Measurements from ENCODE around the gene ACER1. TPM values are rescaled to one million over a fixed set of nuclear protein-coding genes. Genes with fewer than 3 reads are reported as not detected.
"Not testable (repeated sequence)": the region's sequence is repeated elsewhere in the genome, so short reads cannot be mapped to it uniquely, and the experiment has no call there.

ACER1 gene
- total RNA-seq (2014; rRNA removed) = not detected in 2 replicates
- polyA plus RNA-seq (2012) = 0.04 TPM

GRCh38 chr19:6333439-6333838 is at the start of gene ACER1:
Gene ACER1 (minus strand): TSS chr19:6333612. CDS start chr19:6333551, 61 bp downstream.
- DNase-seq (ENCODE audit: low read depth) = no peak

- no peak for DNase-seq (ENCODE audit: low read depth)
Measured at GRCh38 chr19:6383188-6383587, 49.8 kb upstream of the ACER1 start.

GRCh38 chr19:6381030-6381750 is 47.8 kb upstream of the ACER1 start:
- DNase-seq (ENCODE audit: low read depth) = no peak

- DNase-seq (ENCODE audit: low read depth) = no peak
Measured at GRCh38 chr19:6379744-6380143, 46.3 kb upstream of the ACER1 start.

GRCh38 chr19:6378486-6378885 is 45.1 kb upstream of the ACER1 start:
- DNase-seq (ENCODE audit: low read depth) = no peak

- no peak for DNase-seq (ENCODE audit: low read depth)
Measured at GRCh38 chr19:6378041-6378440, 44.6 kb upstream of the ACER1 start.

GRCh38 chr19:6376512-6377190 is 43.2 kb upstream of the ACER1 start:
- DNase-seq (ENCODE audit: low read depth) = peak; percentile 18

- DNase-seq (ENCODE audit: low read depth) = no peak
Measured at GRCh38 chr19:6375411-6376010, 42.1 kb upstream of the ACER1 start, which contains the start of gene PSPN. Gene PSPN (minus strand): TSS chr19:6375933. CDS start chr19:6375849, 84 bp downstream.

- DNase-seq (ENCODE audit: low read depth) = no peak
Measured at GRCh38 chr19:6374711-6375410, 41.4 kb upstream of the ACER1 start.

- no peak for DNase-seq (ENCODE audit: low read depth)
Measured at GRCh38 chr19:6374161-6374709, 40.8 kb upstream of the ACER1 start.

- no peak for DNase-seq (ENCODE audit: low read depth)
Measured at GRCh38 chr19:6373813-6374108, 40.3 kb upstream of the ACER1 start.

- DNase-seq (ENCODE audit: low read depth) = peak; percentile 95
Measured at GRCh38 chr19:6373096-6373812, 39.8 kb upstream of the ACER1 start.

- peak; percentile 100 for DNase-seq (ENCODE audit: low read depth)
Measured at GRCh38 chr19:6372594-6373095, 39.2 kb upstream of the ACER1 start, which contains the start of gene ALKBH7. Gene ALKBH7 (plus strand): TSS chr19:6372794. CDS start chr19:6372821, 27 bp downstream.

- no peak for DNase-seq (ENCODE audit: low read depth)
Measured at GRCh38 chr19:6364353-6364752, 30.9 kb upstream of the ACER1 start.

- DNase-seq (ENCODE audit: low read depth) = peak; percentile 10
Measured at GRCh38 chr19:6362351-6362801, 29.0 kb upstream of the ACER1 start.

- peak; percentile 10 for DNase-seq (ENCODE audit: low read depth)
Measured at GRCh38 chr19:6362027-6362350, 28.6 kb upstream of the ACER1 start.

- DNase-seq (ENCODE audit: low read depth) = not testable (repeated sequence)
Measured at GRCh38 chr19:6360857-6361216, 27.4 kb upstream of the ACER1 start.

GRCh38 chr19:6360445-6360844 is 27.0 kb upstream of the ACER1 start:
- not testable (repeated sequence) for DNase-seq (ENCODE audit: low read depth)

GRCh38 chr19:6359568-6360341 is 26.3 kb upstream of the ACER1 start:
- DNase-seq (ENCODE audit: low read depth) = no peak

- DNase-seq (ENCODE audit: low read depth) = peak; percentile 63
Measured at GRCh38 chr19:6358003-6358402, 24.6 kb upstream of the ACER1 start.

Measured in LHCN-M2 (cell line).